ENCODE results near the gene ATP2B3.

The ATP2B3 gene

GRCh38 chrX:153491918-153492317 lies 25.5 kb upstream of the ATP2B3 start:
- H3K27me3 ChIP-seq (ENCODE audit: control insufficient read depth, insufficient read depth, low read length): no peaks in the 10 kb centered on the region
- H3K4me1 ChIP-seq (ENCODE audit: control insufficient read depth, insufficient read depth, low read length): peaks cover 9% of the 10 kb centered on the region
- H3K9me3 ChIP-seq (ENCODE audit: control insufficient read depth, low read length): no peaks in the 10 kb centered on the region
- no peak overlapping the region for H3K9ac ChIP-seq (ENCODE audit: low read length)
- H3K4me3 ChIP-seq (ENCODE audit: low read length): no peak overlapping the region
- H3K36me3 ChIP-seq (ENCODE audit: control insufficient read depth, insufficient read depth, low read length): no peaks in the 10 kb centered on the region

- no peaks in the 10 kb centered on the region for H3K27me3 ChIP-seq (ENCODE audit: control insufficient read depth, insufficient read depth, low read length)
- H3K9me3 ChIP-seq (ENCODE audit: control insufficient read depth, low read length): no peaks in the 10 kb centered on the region
- H3K36me3 ChIP-seq (ENCODE audit: control insufficient read depth, insufficient read depth, low read length): no peaks in the 10 kb centered on the region
- H3K4me3 ChIP-seq (ENCODE audit: low read length): no peak overlapping the region
- H3K9ac ChIP-seq (ENCODE audit: low read length): no peak overlapping the region
- peaks cover 9% of the 10 kb centered on the region for H3K4me1 ChIP-seq (ENCODE audit: control insufficient read depth, insufficient read depth, low read length)
Observed at GRCh38 chrX:153492543-153492942, 24.9 kb upstream of the ATP2B3 start.

GRCh38 chrX:153493085-153493484 lies 24.4 kb upstream of the ATP2B3 start:
- Histone ChIP-seq H3K4me1 (ENCODE audit: control insufficient read depth, insufficient read depth, low read length) (peaks cover 9% of the 10 kb centered on the region), H3K4me3 (ENCODE audit: low read length) (no peak overlapping the region), H3K9me3 (ENCODE audit: control insufficient read depth, low read length) (no peaks in the 10 kb centered on the region), H3K27me3 (ENCODE audit: control insufficient read depth, insufficient read depth, low read length) (no peaks in the 10 kb centered on the region), H3K36me3 (ENCODE audit: control insufficient read depth, insufficient read depth, low read length) (no peaks in the 10 kb centered on the region), H3K9ac (ENCODE audit: low read length) (no peak overlapping the region)

GRCh38 chrX:153494061-153494460 lies 23.4 kb upstream of the ATP2B3 start:
- no peak overlapping the region for H3K9ac ChIP-seq (ENCODE audit: low read length)
- H3K9me3 ChIP-seq (ENCODE audit: control insufficient read depth, low read length): no peaks in the 10 kb centered on the region
- peaks cover 4% of the 10 kb centered on the region for H3K4me1 ChIP-seq (ENCODE audit: control insufficient read depth, insufficient read depth, low read length)
- no peaks in the 10 kb centered on the region for H3K27me3 ChIP-seq (ENCODE audit: control insufficient read depth, insufficient read depth, low read length)
- H3K4me3 ChIP-seq (ENCODE audit: low read length): no peak overlapping the region
- no peaks in the 10 kb centered on the region for H3K36me3 ChIP-seq (ENCODE audit: control insufficient read depth, insufficient read depth, low read length)

GRCh38 chrX:153494541-153495361 lies 22.7 kb upstream of the ATP2B3 start, which contains the start of gene BGN:
Gene BGN (plus strand): TSS chrX:153494980. CDS start chrX:153504632, 9,652 bp downstream.
- peaks cover 4% of the 10 kb centered on the region for H3K4me1 ChIP-seq (ENCODE audit: control insufficient read depth, insufficient read depth, low read length)
- H3K36me3 ChIP-seq (ENCODE audit: control insufficient read depth, insufficient read depth, low read length): no peaks in the 10 kb centered on the region
- no peak within 1 kb of the TSS for H3K4me3 ChIP-seq (ENCODE audit: low read length)
- H3K9me3 ChIP-seq (ENCODE audit: control insufficient read depth, low read length): no peaks in the 10 kb centered on the region
- H3K27me3 ChIP-seq (ENCODE audit: control insufficient read depth, insufficient read depth, low read length): no peaks in the 10 kb centered on the region
- H3K9ac ChIP-seq (ENCODE audit: low read length): no peak within 1 kb of the TSS

- H3K4me3 ChIP-seq (ENCODE audit: low read length): no peak overlapping the region
- H3K9me3 ChIP-seq (ENCODE audit: control insufficient read depth, low read length): no peaks in the 10 kb centered on the region
- H3K36me3 ChIP-seq (ENCODE audit: control insufficient read depth, insufficient read depth, low read length): no peaks in the 10 kb centered on the region
- peaks cover 4% of the 10 kb centered on the region for H3K4me1 ChIP-seq (ENCODE audit: control insufficient read depth, insufficient read depth, low read length)
- H3K9ac ChIP-seq (ENCODE audit: low read length): no peak overlapping the region
- H3K27me3 ChIP-seq (ENCODE audit: control insufficient read depth, insufficient read depth, low read length): no peaks in the 10 kb centered on the region
Observed at GRCh38 chrX:153495362-153495751, 22.1 kb upstream of the ATP2B3 start.

- Histone ChIP-seq H3K27me3 (ENCODE audit: control insufficient read depth, insufficient read depth, low read length) (no peaks in the 10 kb centered on the region), H3K4me1 (ENCODE audit: control insufficient read depth, insufficient read depth, low read length) (peaks cover 4% of the 10 kb centered on the region), H3K9ac (ENCODE audit: low read length) (no peak overlapping the region), H3K4me3 (ENCODE audit: low read length) (no peak overlapping the region), H3K36me3 (ENCODE audit: control insufficient read depth, insufficient read depth, low read length) (no peaks in the 10 kb centered on the region), H3K9me3 (ENCODE audit: control insufficient read depth, low read length) (no peaks in the 10 kb centered on the region)
Observed at GRCh38 chrX:153495903-153496589, 21.4 kb upstream of the ATP2B3 start.

- H3K36me3 ChIP-seq (ENCODE audit: control insufficient read depth, insufficient read depth, low read length): no peaks in the 10 kb centered on the region
- no peak overlapping the region for H3K4me3 ChIP-seq (ENCODE audit: low read length)
- H3K9ac ChIP-seq (ENCODE audit: low read length): no peak overlapping the region
- no peaks in the 10 kb centered on the region for H3K27me3 ChIP-seq (ENCODE audit: control insufficient read depth, insufficient read depth, low read length)
- H3K9me3 ChIP-seq (ENCODE audit: control insufficient read depth, low read length): no peaks in the 10 kb centered on the region
- H3K4me1 ChIP-seq (ENCODE audit: control insufficient read depth, insufficient read depth, low read length): peaks cover 4% of the 10 kb centered on the region
Observed at GRCh38 chrX:153496590-153496959, 20.9 kb upstream of the ATP2B3 start.

GRCh38 chrX:153498453-153498852 lies 19.0 kb upstream of the ATP2B3 start:
- Histone ChIP-seq H3K4me3 (ENCODE audit: low read length) (no peak overlapping the region), H3K4me1 (ENCODE audit: control insufficient read depth, insufficient read depth, low read length) (peaks cover 4% of the 10 kb centered on the region), H3K27me3 (ENCODE audit: control insufficient read depth, insufficient read depth, low read length) (no peaks in the 10 kb centered on the region), H3K9me3 (ENCODE audit: control insufficient read depth, low read length) (no peaks in the 10 kb centered on the region), H3K36me3 (ENCODE audit: control insufficient read depth, insufficient read depth, low read length) (no peaks in the 10 kb centered on the region), H3K9ac (ENCODE audit: low read length) (no peak overlapping the region)

- H3K9ac ChIP-seq (ENCODE audit: low read length): no peak overlapping the region
- H3K27me3 ChIP-seq (ENCODE audit: control insufficient read depth, insufficient read depth, low read length): no peaks in the 10 kb centered on the region
- H3K36me3 ChIP-seq (ENCODE audit: control insufficient read depth, insufficient read depth, low read length): no peaks in the 10 kb centered on the region
- no peaks in the 10 kb centered on the region for H3K9me3 ChIP-seq (ENCODE audit: control insufficient read depth, low read length)
- H3K4me1 ChIP-seq (ENCODE audit: control insufficient read depth, insufficient read depth, low read length): peaks cover 4% of the 10 kb centered on the region
- no peak overlapping the region for H3K4me3 ChIP-seq (ENCODE audit: low read length)
Observed at GRCh38 chrX:153499341-153499740, 18.1 kb upstream of the ATP2B3 start.

- Histone ChIP-seq H3K4me1 (ENCODE audit: control insufficient read depth, insufficient read depth, low read length) (peaks cover 4% of the 10 kb centered on the region), H3K9me3 (ENCODE audit: control insufficient read depth, low read length) (no peaks in the 10 kb centered on the region), H3K27me3 (ENCODE audit: control insufficient read depth, insufficient read depth, low read length) (no peaks in the 10 kb centered on the region), H3K4me3 (ENCODE audit: low read length) (no peak overlapping the region), H3K9ac (ENCODE audit: low read length) (no peak overlapping the region), H3K36me3 (ENCODE audit: control insufficient read depth, insufficient read depth, low read length) (no peaks in the 10 kb centered on the region)
Observed at GRCh38 chrX:153499876-153500275, 17.6 kb upstream of the ATP2B3 start.

GRCh38 chrX:153500676-153501280 lies 16.7 kb upstream of the ATP2B3 start:
- no peak overlapping the region for H3K9ac ChIP-seq (ENCODE audit: low read length)
- no peaks in the 10 kb centered on the region for H3K9me3 ChIP-seq (ENCODE audit: control insufficient read depth, low read length)
- H3K36me3 ChIP-seq (ENCODE audit: control insufficient read depth, insufficient read depth, low read length): no peaks in the 10 kb centered on the region
- no peaks in the 10 kb centered on the region for H3K27me3 ChIP-seq (ENCODE audit: control insufficient read depth, insufficient read depth, low read length)
- H3K4me1 ChIP-seq (ENCODE audit: control insufficient read depth, insufficient read depth, low read length): no peaks in the 10 kb centered on the region
- no peak overlapping the region for H3K4me3 ChIP-seq (ENCODE audit: low read length)

Data from mucosa of stomach (tissue), 1 donor.